Ishikawa (cell line): ENCODE measurements around the gene SNORC.

ENCODE experiments used
- EP300 ChIP-seq: IDR thresholded peaks from 2 replicates; pipeline ENCODE4 v1.6.1; 2012; ENCODE audit warnings: borderline replicate concordance
- MAX ChIP-seq: IDR thresholded peaks from 2 replicates; pipeline ENCODE4 v1.6.1; 2012
- RAD21 ChIP-seq: IDR thresholded peaks from 2 replicates; pipeline ENCODE4 v1.6.1; 2012; ENCODE audit warnings: low read depth
- TEAD4 ChIP-seq: IDR thresholded peaks from 2 replicates; pipeline ENCODE4 v1.6.1; 2012
- YY1 ChIP-seq: IDR thresholded peaks from 2 replicates; pipeline ENCODE4 v1.6.1; 2012; ENCODE audit warnings: low read depth

- TF ChIP-seq RAD21 (no peak), TEAD4 (no peak), EP300 (no peak), YY1 (no peak), MAX (no peak)
Measured at GRCh38 chr2:232885264-232885961, 15.3 kb downstream of the SNORC start.
